ENCODE measurements around the gene CCNT2. TPM values are rescaled to one million over a fixed set of nuclear protein-coding genes. Genes with fewer than 3 reads are reported as not detected.
"Not testable (repeated sequence)": the region's sequence is repeated elsewhere in the genome, so short reads cannot be mapped to it uniquely, and the experiment has no call there.

Gene CCNT2
- total RNA-seq, 2 experiments from 2014 or later, result 32.8 to 45.1 TPM

DNA sequence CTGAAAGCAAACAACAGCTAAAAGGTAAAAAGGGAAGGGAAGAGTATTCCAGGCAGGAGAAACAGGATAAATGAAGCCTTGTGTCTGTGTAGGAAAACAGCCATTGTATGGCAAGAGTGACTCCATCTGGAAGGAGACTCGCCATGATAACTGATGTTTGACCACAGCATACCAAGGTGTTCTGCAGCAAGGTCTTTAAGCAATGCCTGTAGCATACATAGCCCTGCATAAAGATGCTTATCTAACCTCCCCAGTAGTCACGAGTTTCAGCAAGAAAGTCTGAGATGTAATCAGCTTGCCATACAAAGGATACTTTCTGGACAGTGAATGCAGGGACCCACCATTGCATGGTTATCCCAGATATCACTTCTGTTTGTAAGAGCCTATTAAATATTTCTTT is 11.9 kb upstream of the CCNT2 start:
- Histone ChIP-seq H3K4me2 (ENCODE audit: low read length) (no peak overlapping the region), H3K36me3 (ENCODE audit: insufficient read depth, low read length) (no peaks in the 10 kb centered on the region), H3K79me2 (ENCODE audit: insufficient read depth, low read depth, low read length) (no peaks in the 10 kb centered on the region), H3K4me3 (ENCODE audit: low read depth, low read length, poor library complexity, severe bottlenecking) (no peak overlapping the region), H4K20me1 (ENCODE audit: insufficient read depth, low read length) (no peaks in the 10 kb centered on the region), H2AFZ (ENCODE audit: low read length) (no peak overlapping the region), H3K9me3 (ENCODE audit: low read length) (peaks cover 3% of the 10 kb centered on the region; the same call in 1 of the 2 replicates), H3K4me1 (ENCODE audit: insufficient read depth, low read length, poor library complexity, severe bottlenecking) (no peaks in the 10 kb centered on the region), H3K9me2 (ENCODE audit: insufficient read depth, low read length) (no peaks in the 10 kb centered on the region), H3K27ac (ENCODE audit: low read depth, low read length, poor library complexity, severe bottlenecking) (no peak overlapping the region)
- POLR2A ChIA-PET, result interaction anchor here (1.6 kb wide), 1 partner anchor 9 kb away, joined by 4 read pairs; no protein-coding TSS in a partner anchor
- TF ChIP-seq, protein P1, sequence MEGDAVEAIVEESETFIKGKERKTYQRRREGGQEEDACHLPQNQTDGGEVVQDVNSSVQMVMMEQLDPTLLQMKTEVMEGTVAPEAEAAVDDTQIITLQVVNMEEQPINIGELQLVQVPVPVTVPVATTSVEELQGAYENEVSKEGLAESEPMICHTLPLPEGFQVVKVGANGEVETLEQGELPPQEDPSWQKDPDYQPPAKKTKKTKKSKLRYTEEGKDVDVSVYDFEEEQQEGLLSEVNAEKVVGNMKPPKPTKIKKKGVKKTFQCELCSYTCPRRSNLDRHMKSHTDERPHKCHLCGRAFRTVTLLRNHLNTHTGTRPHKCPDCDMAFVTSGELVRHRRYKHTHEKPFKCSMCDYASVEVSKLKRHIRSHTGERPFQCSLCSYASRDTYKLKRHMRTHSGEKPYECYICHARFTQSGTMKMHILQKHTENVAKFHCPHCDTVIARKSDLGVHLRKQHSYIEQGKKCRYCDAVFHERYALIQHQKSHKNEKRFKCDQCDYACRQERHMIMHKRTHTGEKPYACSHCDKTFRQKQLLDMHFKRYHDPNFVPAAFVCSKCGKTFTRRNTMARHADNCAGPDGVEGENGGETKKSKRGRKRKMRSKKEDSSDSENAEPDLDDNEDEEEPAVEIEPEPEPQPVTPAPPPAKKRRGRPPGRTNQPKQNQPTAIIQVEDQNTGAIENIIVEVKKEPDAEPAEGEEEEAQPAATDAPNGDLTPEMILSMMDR (conservative IDR thresholded peaks at IDR 0.05; ENCODE audit: low read length), result no peak
- no peak for TF ChIP-seq EZH2phosphoT487 (IDR thresholded peaks at IDR 0.05; ENCODE audit: borderline replicate concordance, low read depth, low read length)
- no TSS peak for BruUV-seq (replicated peaks)
- DNase-seq (ENCODE audit: low spot score), result no peak
- CTCF ChIA-PET (ENCODE audit: unreplicated experiment), result no interaction called here
- intact Hi-C loops (cut with micrococcal nuclease; ENCODE audit: unreplicated experiment), result no loop called here

DNA sequence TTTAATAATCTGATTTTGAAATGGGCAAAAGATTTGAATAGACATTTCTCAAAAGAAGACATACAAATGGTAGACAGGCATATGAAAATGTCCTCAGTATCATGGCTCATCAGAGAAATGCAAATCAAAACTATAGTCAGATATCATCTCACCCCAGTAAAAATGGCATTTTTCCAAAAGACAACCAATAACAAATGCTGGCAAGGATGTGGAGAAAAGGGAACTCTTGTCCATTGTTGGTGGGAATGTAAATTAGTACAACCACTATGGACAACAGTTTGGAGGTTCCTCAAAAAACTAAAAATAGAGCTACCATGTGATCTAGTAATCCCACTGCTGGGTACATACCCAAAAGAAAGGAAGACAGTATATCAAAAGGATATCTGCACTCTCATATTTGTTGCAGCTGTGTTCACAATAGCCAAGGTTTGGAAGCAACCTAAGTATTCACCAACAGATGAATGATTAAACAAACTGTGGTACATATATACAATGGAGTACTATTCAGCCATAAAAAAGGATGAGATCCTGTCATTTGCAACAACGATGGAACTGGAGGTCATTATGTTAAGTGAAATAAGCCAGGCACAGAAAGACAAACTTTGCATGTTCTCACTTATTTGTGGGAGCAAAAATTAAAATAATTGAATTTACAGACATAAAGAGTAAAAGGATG is 11.0 kb upstream of the CCNT2 start:
- H3K36me3 ChIP-seq (ENCODE audit: insufficient read depth, low read length); H3K27ac ChIP-seq (ENCODE audit: low read depth, low read length, poor library complexity, severe bottlenecking); BruUV-seq (replicated peaks); H3K9me2 ChIP-seq (ENCODE audit: insufficient read depth, low read length); CTCF ChIA-PET (ENCODE audit: unreplicated experiment); H3K4me2 ChIP-seq (ENCODE audit: low read length); H4K20me1 ChIP-seq (ENCODE audit: insufficient read depth, low read length); H3K4me3 ChIP-seq (ENCODE audit: low read depth, low read length, poor library complexity, severe bottlenecking); H3K4me1 ChIP-seq (ENCODE audit: insufficient read depth, low read length, poor library complexity, severe bottlenecking); intact Hi-C loops (cut with micrococcal nuclease; ENCODE audit: unreplicated experiment); H3K79me2 ChIP-seq (ENCODE audit: insufficient read depth, low read depth, low read length); H2AFZ ChIP-seq (ENCODE audit: low read length); H3K9me3 ChIP-seq (ENCODE audit: low read length); DNase-seq (ENCODE audit: low spot score): not testable (repeated sequence)
- POLR2A ChIA-PET, result interaction anchor here (0.7 to 1.6 kb wide), 3 partner anchors 8 to 173 kb away, joined by 3 to 4 read pairs (median 3); no protein-coding TSS in a partner anchor

GRCh38 chr2:134910763-134911399 is 7.7 kb upstream of the CCNT2 start:
- peaks cover 10% of the 10 kb centered on the region; the same call in 1 of the 2 replicates for H3K9me3 ChIP-seq (ENCODE audit: low read length)
- H2AFZ ChIP-seq (ENCODE audit: low read length), result no peak overlapping the region
- no peak overlapping the region for H3K4me2 ChIP-seq (ENCODE audit: low read length)
- H4K20me1 ChIP-seq (ENCODE audit: insufficient read depth, low read length), result no peaks in the 10 kb centered on the region
- H3K4me1 ChIP-seq (ENCODE audit: insufficient read depth, low read length, poor library complexity, severe bottlenecking), result no peaks in the 10 kb centered on the region
- H3K27ac ChIP-seq (ENCODE audit: low read depth, low read length, poor library complexity, severe bottlenecking), result no peak overlapping the region
- H3K79me2 ChIP-seq (ENCODE audit: insufficient read depth, low read depth, low read length), result no peaks in the 10 kb centered on the region
- no peaks in the 10 kb centered on the region for H3K36me3 ChIP-seq (ENCODE audit: insufficient read depth, low read length)
- intact Hi-C loops (cut with micrococcal nuclease; ENCODE audit: unreplicated experiment), result no loop called here
- no TSS peak for BruUV-seq (replicated peaks)
- no peak overlapping the region for H3K4me3 ChIP-seq (ENCODE audit: low read depth, low read length, poor library complexity, severe bottlenecking)
- H3K9me2 ChIP-seq (ENCODE audit: insufficient read depth, low read length), result no peaks in the 10 kb centered on the region
- TF ChIP-seq EZH2phosphoT487 (IDR thresholded peaks at IDR 0.05; ENCODE audit: borderline replicate concordance, low read depth, low read length), result no peak
- TF ChIP-seq, protein P1 (conservative IDR thresholded peaks at IDR 0.05; ENCODE audit: low read length), result no peak
- no peak for DNase-seq (ENCODE audit: low spot score)
- ChIA-PET POLR2A (no interaction called here), CTCF (ENCODE audit: unreplicated experiment) (no interaction called here)

All from OCI-LY7 (cell line).